ENCODE results near the gene AGTPBP1. TPM values are rescaled to one million over a fixed set of nuclear protein-coding genes. Genes with fewer than 3 reads are reported as not detected.

AGTPBP1 gene
- total RNA-seq, 1 donor from 2014 or later: 122 TPM

DNA sequence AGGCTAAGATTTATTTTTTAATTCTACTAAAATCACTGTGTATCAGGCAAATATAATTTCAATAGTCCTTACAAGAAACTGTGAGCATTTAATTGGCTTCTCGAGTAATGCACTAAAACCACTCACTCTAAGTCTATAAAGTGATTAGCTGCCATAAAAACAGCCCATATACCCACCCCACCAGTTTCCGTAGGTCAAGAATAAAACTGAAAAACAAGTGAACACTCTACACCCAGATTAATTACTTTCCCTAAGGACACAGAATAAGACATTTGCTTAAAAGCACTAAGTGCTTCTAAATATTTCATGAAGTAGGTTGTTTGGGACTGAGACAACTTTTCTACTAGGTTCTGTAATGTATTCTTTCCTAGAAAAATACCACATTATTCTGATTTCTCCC, 194.2 kb downstream of the AGTPBP1 start:
- H3K4me1 Mint-ChIP-seq: no peaks in the 10 kb centered on the region
- H3K4me3 ChIP-seq: no peak overlapping the region
- H3K9ac ChIP-seq: no peak overlapping the region
- no peak overlapping the region for H3K4me2 ChIP-seq
- no peaks in the 10 kb centered on the region for H3F3A ChIP-seq (ENCODE audit: low read depth)
- no peaks in the 10 kb centered on the region for H3K79me2 ChIP-seq (ENCODE audit: low read depth)
- H3K4me1 ChIP-seq: no peaks in the 10 kb centered on the region
- TF ChIP-seq CTCF (IDR thresholded peaks at IDR 0.05) (no peak), EZH2phosphoT487 (IDR thresholded peaks at IDR 0.05) (no peak), EZH2 (IDR thresholded peaks at IDR 0.05) (no peak)
- H3K9me3 Mint-ChIP-seq: no peaks in the 10 kb centered on the region
- no peak overlapping the region for H3K4me3 Mint-ChIP-seq
- DNase-seq (ENCODE audit: low spot score): no peak
- H3K36me3 ChIP-seq: peaks cover 4% of the 10 kb centered on the region
- no peaks in the 10 kb centered on the region for H3K27me3 ChIP-seq
- peaks cover 3% of the 10 kb centered on the region for H3K36me3 Mint-ChIP-seq
- no peak overlapping the region for H3K27ac Mint-ChIP-seq
- no peak overlapping the region for H3K27ac ChIP-seq
- H4K20me1 ChIP-seq (ENCODE audit: low read depth): no peaks in the 10 kb centered on the region
- no peaks in the 10 kb centered on the region for H3K27me3 Mint-ChIP-seq (ENCODE audit: insufficient read depth, low read depth)
- H2AFZ ChIP-seq (replicated peaks): no peak overlapping the region
- H3K9me3 ChIP-seq (ENCODE audit: low read depth): no peaks in the 10 kb centered on the region

- Mint-ChIP-seq H3K9me3 (no peaks in the 10 kb centered on the region), H3K4me1 (no peaks in the 10 kb centered on the region), H3K27ac (no peak overlapping the region), H3K4me3 (no peak overlapping the region), H3K36me3 (peaks cover 3% of the 10 kb centered on the region), H3K27me3 (ENCODE audit: insufficient read depth, low read depth) (no peaks in the 10 kb centered on the region)
- Histone ChIP-seq H3K9me3 (ENCODE audit: low read depth) (no peaks in the 10 kb centered on the region), H4K20me1 (ENCODE audit: low read depth) (no peaks in the 10 kb centered on the region), H2AFZ (replicated peaks) (no peak overlapping the region), H3K4me1 (no peaks in the 10 kb centered on the region), H3K36me3 (peaks cover 4% of the 10 kb centered on the region), H3K27ac (no peak overlapping the region), H3K79me2 (ENCODE audit: low read depth) (no peaks in the 10 kb centered on the region), H3K27me3 (no peaks in the 10 kb centered on the region), H3K4me2 (no peak overlapping the region), H3K4me3 (no peak overlapping the region), H3F3A (ENCODE audit: low read depth) (no peaks in the 10 kb centered on the region), H3K9ac (no peak overlapping the region)
- no peak for TF ChIP-seq EZH2 (IDR thresholded peaks at IDR 0.05)
- TF ChIP-seq CTCF (IDR thresholded peaks at IDR 0.05): no peak
- no peak for TF ChIP-seq EZH2phosphoT487 (IDR thresholded peaks at IDR 0.05)
- peak; percentile 27 for DNase-seq (ENCODE audit: low spot score)
Observed at GRCh38 chr9:85543196-85543595, 198.6 kb downstream of the AGTPBP1 start.

- H4K20me1 ChIP-seq (ENCODE audit: low read depth): no peaks in the 10 kb centered on the region
- H3K27ac ChIP-seq: no peak overlapping the region
- peaks cover 4% of the 10 kb centered on the region for H3K36me3 ChIP-seq
- H3F3A ChIP-seq (ENCODE audit: low read depth): no peaks in the 10 kb centered on the region
- Mint-ChIP-seq H3K4me1 (no peaks in the 10 kb centered on the region), H3K36me3 (peaks cover 3% of the 10 kb centered on the region), H3K27me3 (ENCODE audit: insufficient read depth, low read depth) (no peaks in the 10 kb centered on the region), H3K9me3 (no peaks in the 10 kb centered on the region), H3K4me3 (no peak overlapping the region), H3K27ac (no peak overlapping the region)
- H2AFZ ChIP-seq (replicated peaks): no peak overlapping the region
- H3K4me2 ChIP-seq: no peak overlapping the region
- H3K9me3 ChIP-seq (ENCODE audit: low read depth): no peaks in the 10 kb centered on the region
- no peaks in the 10 kb centered on the region for H3K27me3 ChIP-seq
- H3K4me3 ChIP-seq: no peak overlapping the region
- no peak for DNase-seq (ENCODE audit: low spot score)
- H3K79me2 ChIP-seq (ENCODE audit: low read depth): no peaks in the 10 kb centered on the region
- no peak overlapping the region for H3K9ac ChIP-seq
- no peaks in the 10 kb centered on the region for H3K4me1 ChIP-seq
- no peak for TF ChIP-seq CTCF (IDR thresholded peaks at IDR 0.05)
- no peak for TF ChIP-seq EZH2 (IDR thresholded peaks at IDR 0.05)
- TF ChIP-seq EZH2phosphoT487 (IDR thresholded peaks at IDR 0.05): no peak
Observed at GRCh38 chr9:85541876-85542275, 199.9 kb downstream of the AGTPBP1 start.

All from neural progenitor cell (in vitro differentiated cells).